HG03196 (cell line): Measurements from ENCODE around the gene ARHGAP15.

Source experiments
- ATAC-seq: cut with Tn5 transposase; IDR thresholded peaks from one replicate; pipeline ENCODE4 v1.9.1; 2021; ENCODE audit not compliant: unreplicated experiment

Gene ARHGAP15

GRCh38 chr2:143701785-143702184, 572.6 kb downstream of the ARHGAP15 start:
- ATAC-seq = no peak

GRCh38 chr2:143702931-143703330, 573.7 kb downstream of the ARHGAP15 start:
- ATAC-seq = no peak

GRCh38 chr2:143704451-143705106, 575.4 kb downstream of the ARHGAP15 start:
- no peak for ATAC-seq

- ATAC-seq = no peak
Measured at GRCh38 chr2:143705108-143705707, 576.0 kb downstream of the ARHGAP15 start.

GRCh38 chr2:143706354-143706753, 577.1 kb downstream of the ARHGAP15 start:
- no peak for ATAC-seq

- ATAC-seq = no peak
Measured at GRCh38 chr2:143708682-143709081, 579.5 kb downstream of the ARHGAP15 start.

GRCh38 chr2:143710196-143710595, 581.0 kb downstream of the ARHGAP15 start:
- no peak for ATAC-seq

GRCh38 chr2:143710879-143711278, 581.7 kb downstream of the ARHGAP15 start:
- ATAC-seq = no peak

- no peak for ATAC-seq
Measured at GRCh38 chr2:143716522-143716921, 587.3 kb downstream of the ARHGAP15 start.

DNA sequence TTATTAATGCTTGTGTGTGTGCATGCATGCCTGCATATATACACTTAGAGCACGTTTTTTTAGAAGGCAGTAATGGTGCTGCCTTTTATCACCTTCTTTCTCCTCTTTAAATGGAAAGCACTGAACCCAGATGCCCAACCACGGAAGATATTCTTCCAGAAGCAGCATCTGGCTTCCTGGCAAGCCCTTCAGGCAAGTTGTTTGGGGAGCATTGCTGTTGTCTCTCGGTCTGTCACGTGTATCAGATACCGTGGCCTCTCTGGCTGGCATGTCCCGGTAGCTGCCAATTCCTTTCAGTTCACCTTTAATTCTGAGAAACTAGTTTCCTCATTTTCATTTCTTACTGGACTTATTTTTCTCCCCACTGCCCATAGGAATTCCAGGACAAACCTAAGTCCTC, 587.8 kb downstream of the ARHGAP15 start:
- ATAC-seq = no peak

GRCh38 chr2:143717536-143718168, 588.4 kb downstream of the ARHGAP15 start:
- ATAC-seq = no peak

- ATAC-seq = no peak
Measured at GRCh38 chr2:143718745-143719144, 589.5 kb downstream of the ARHGAP15 start.

DNA sequence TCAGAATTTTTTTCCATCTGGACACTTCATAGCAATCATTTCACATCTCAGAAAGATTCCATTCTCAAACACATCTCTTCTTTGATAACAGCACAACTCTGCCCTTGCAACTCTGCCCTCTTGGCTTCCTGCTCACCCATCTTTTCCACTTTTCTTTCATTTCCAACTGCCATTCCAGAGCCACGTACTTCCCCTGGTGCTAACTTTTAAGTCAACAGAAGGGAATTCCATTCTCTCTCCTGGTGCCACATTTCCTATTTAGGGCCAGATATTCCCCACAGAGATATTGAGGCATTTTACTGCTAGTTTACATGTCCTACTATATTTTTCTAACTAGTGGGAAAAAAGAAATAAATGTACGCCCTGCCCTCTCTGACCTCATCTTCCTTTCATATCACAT, 590.2 kb downstream of the ARHGAP15 start:
- no peak for ATAC-seq

DNA sequence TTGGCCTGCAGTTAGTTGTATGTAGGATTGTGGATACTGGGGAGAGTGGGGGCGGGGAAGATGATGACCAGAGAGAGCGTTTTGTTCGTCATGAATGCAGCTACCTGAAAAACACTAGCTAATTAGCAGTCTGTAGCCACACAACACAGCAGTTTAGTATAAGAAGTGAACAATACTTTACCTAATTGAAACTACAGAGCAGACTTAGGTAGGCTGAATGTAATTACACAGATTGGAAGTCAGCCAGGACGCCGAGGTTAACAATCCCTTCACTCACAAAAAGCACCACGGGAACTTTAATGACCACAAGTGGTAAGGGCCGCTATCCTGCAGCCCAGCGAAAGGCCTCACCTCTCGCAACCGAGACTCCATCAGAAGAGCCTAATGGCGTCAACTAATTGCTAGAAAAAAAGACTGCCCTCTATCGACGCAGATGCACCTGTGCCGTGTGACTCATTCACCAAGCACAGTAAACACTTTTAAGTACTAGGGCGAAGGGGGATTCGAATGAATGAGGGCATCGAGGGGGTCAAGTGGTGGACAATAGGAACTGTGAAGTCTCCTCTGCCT, 591.0 kb downstream of the ARHGAP15 start:
- no peak for ATAC-seq

- ATAC-seq = no peak
Measured at GRCh38 chr2:143725400-143725799, 596.2 kb downstream of the ARHGAP15 start.

- ATAC-seq = no peak
Measured at GRCh38 chr2:143726151-143726845, 597.1 kb downstream of the ARHGAP15 start.

GRCh38 chr2:143728498-143728897, 599.3 kb downstream of the ARHGAP15 start:
- no peak for ATAC-seq

DNA sequence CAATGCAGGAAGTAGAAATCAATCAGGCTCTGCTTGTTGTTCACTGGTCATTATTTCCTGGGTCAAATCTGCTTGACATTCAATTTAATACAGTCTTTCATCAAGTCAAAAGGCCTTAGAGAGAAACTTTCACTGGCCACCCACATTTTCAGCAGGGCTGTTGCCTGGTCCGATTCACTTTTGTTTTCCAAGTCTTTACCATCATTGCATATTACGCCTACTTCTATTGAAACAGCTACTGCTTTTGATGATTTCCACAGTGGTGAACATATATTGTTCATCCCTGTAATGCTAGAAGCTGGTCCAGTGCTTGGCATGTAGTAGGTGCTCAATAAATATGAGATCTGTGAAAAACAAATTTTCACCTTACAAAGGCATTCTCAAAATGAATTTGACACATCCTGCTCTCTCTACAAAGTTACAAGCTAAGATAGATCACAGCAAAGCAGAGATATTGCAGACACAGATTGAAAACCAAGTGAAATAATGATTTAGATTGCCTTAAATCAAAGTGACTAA, 600.1 kb downstream of the ARHGAP15 start:
- ATAC-seq = no peak

DNA sequence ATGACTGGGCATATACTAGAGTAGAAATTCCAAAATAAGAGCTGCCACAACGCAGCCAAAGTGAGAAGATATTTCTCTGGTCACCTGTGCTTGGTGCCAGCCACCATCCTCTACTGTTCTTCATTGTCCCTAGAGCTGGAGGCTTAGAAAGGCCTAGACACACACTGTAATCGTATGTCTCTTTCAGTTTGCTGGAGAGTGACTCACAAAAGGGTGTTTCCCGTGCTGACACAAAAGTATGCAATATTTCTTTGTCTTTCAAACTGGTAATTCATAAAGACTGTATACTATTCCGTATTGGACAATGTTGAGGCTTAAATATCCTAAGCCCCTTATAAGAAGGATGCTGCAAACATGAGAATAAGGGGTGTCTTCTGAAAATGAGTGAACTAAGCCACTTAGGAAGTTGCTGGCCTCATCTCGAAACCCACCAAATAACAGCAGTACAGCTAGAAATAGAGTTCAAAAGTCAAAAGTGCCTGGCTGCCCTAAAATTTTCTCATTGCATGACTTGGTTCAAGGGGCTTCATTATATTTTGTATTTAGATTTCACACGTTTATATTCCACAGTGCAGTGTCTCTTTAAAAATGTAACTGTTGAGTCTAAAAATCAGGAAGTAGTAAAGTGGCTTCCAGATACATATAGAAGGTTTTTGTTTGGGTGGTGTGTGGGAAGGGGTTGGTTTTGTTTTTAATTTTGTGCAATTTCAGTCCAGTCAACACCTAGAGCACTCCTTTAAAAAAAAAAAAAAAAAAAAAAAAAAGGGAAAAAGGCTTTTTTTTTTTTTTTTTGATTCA, 601.1 kb downstream of the ARHGAP15 start:
- peak; percentile 85 for ATAC-seq

DNA sequence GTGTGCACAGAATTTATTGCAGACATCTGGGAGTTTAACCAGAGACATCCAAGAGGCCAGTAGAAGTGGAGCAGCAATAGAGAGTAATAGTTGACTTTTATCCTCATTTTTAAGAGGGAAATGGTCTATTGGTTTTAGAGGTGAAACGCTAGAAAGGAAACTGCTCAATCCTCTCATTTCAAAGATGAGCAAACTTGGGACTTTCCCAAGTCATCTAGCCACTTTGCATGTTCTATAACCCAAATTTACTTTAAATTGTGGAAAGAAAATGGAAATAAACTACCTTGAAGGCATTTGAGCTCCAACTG, 601.7 kb downstream of the ARHGAP15 start:
- peak; percentile 36 for ATAC-seq

- no peak for ATAC-seq
Measured at GRCh38 chr2:143732076-143732475, 602.9 kb downstream of the ARHGAP15 start.
